ES-I3 (cell line): ENCODE measurements around the gene HLA-B.
"Not testable (repeated sequence)": the region's sequence is repeated elsewhere in the genome, so short reads cannot be mapped to it uniquely, and the experiment has no call there.

Experiments used
- H3K36me3 ChIP-seq: 2 replicates; pipeline ENCODE4 v1.6.1; 2013; ENCODE audit warnings: mild to moderate bottlenecking, low read length, control low read depth, moderate library complexity; ENCODE audit not compliant: insufficient read depth
- H3K4me1 ChIP-seq: 2 replicates; pipeline ENCODE4 v1.6.1; 2013; ENCODE audit warnings: mild to moderate bottlenecking, control low read depth, low read length; ENCODE audit not compliant: insufficient read depth
- H3K9ac ChIP-seq: 2 replicates; pipeline ENCODE4 v1.6.1; 2013; ENCODE audit warnings: low read depth, mild to moderate bottlenecking, low read length, moderate library complexity
- H3K9me3 ChIP-seq: 2 replicates; pipeline ENCODE4 v1.6.1; 2013; ENCODE audit warnings: mild to moderate bottlenecking, low read length, moderate library complexity; ENCODE audit not compliant: control insufficient read depth, insufficient read depth

HLA-B gene

GRCh38 chr6:31394381-31394780 is 37.4 kb upstream of the HLA-B start:
- H3K9ac ChIP-seq: no peak overlapping the region
- no peaks in the 10 kb centered on the region for H3K36me3 ChIP-seq
- no peaks in the 10 kb centered on the region for H3K4me1 ChIP-seq
- no peaks in the 10 kb centered on the region for H3K9me3 ChIP-seq

- no peak overlapping the region for H3K9ac ChIP-seq
- H3K9me3 ChIP-seq: no peaks in the 10 kb centered on the region
- H3K36me3 ChIP-seq: no peaks in the 10 kb centered on the region
- H3K4me1 ChIP-seq: no peaks in the 10 kb centered on the region
Observed at GRCh38 chr6:31393932-31394331, 37.0 kb upstream of the HLA-B start.

GRCh38 chr6:31389802-31390132 is 32.8 kb upstream of the HLA-B start:
- H3K9me3 ChIP-seq, H3K36me3 ChIP-seq, H3K9ac ChIP-seq, H3K4me1 ChIP-seq: not testable (repeated sequence)

- H3K9me3 ChIP-seq, H3K4me1 ChIP-seq, H3K36me3 ChIP-seq, H3K9ac ChIP-seq: not testable (repeated sequence)
Observed at GRCh38 chr6:31388916-31389801, 32.2 kb upstream of the HLA-B start.

GRCh38 chr6:31386977-31387376 is 30.0 kb upstream of the HLA-B start:
- no peaks in the 10 kb centered on the region for H3K9me3 ChIP-seq
- H3K4me1 ChIP-seq: no peaks in the 10 kb centered on the region
- H3K36me3 ChIP-seq: no peaks in the 10 kb centered on the region
- H3K9ac ChIP-seq: no peak overlapping the region

- H3K9me3 ChIP-seq: no peaks in the 10 kb centered on the region
- no peaks in the 10 kb centered on the region for H3K36me3 ChIP-seq
- no peak overlapping the region for H3K9ac ChIP-seq
- H3K4me1 ChIP-seq: no peaks in the 10 kb centered on the region
Observed at GRCh38 chr6:31386099-31386498, 29.1 kb upstream of the HLA-B start.

- Histone ChIP-seq H3K36me3 (no peaks in the 10 kb centered on the region), H3K9me3 (no peaks in the 10 kb centered on the region), H3K4me1 (no peaks in the 10 kb centered on the region), H3K9ac (no peak overlapping the region)
Observed at GRCh38 chr6:31385041-31385440, 28.1 kb upstream of the HLA-B start.

GRCh38 chr6:31383149-31383548 is 26.2 kb upstream of the HLA-B start:
- Histone ChIP-seq H3K36me3 (no peaks in the 10 kb centered on the region), H3K9me3 (no peaks in the 10 kb centered on the region), H3K9ac (no peak overlapping the region), H3K4me1 (no peaks in the 10 kb centered on the region)

GRCh38 chr6:31381666-31382065 is 24.7 kb upstream of the HLA-B start:
- Histone ChIP-seq H3K36me3 (no peaks in the 10 kb centered on the region), H3K4me1 (no peaks in the 10 kb centered on the region), H3K9me3 (no peaks in the 10 kb centered on the region), H3K9ac (no peak overlapping the region)

- H3K4me1 ChIP-seq: no peaks in the 10 kb centered on the region
- no peaks in the 10 kb centered on the region for H3K36me3 ChIP-seq
- no peaks in the 10 kb centered on the region for H3K9me3 ChIP-seq
- H3K9ac ChIP-seq: no peak overlapping the region
Observed at GRCh38 chr6:31379850-31380249, 22.9 kb upstream of the HLA-B start.

GRCh38 chr6:31378721-31379103 is 21.7 kb upstream of the HLA-B start:
- Histone ChIP-seq H3K9me3 (no peaks in the 10 kb centered on the region), H3K36me3 (no peaks in the 10 kb centered on the region), H3K4me1 (no peaks in the 10 kb centered on the region), H3K9ac (no peak overlapping the region)

- no peaks in the 10 kb centered on the region for H3K4me1 ChIP-seq
- no peak overlapping the region for H3K9ac ChIP-seq
- H3K9me3 ChIP-seq: no peaks in the 10 kb centered on the region
- no peaks in the 10 kb centered on the region for H3K36me3 ChIP-seq
Observed at GRCh38 chr6:31378062-31378720, 21.2 kb upstream of the HLA-B start.

- H3K4me1 ChIP-seq: no peaks in the 10 kb centered on the region
- no peak overlapping the region for H3K9ac ChIP-seq
- H3K9me3 ChIP-seq: no peaks in the 10 kb centered on the region
- H3K36me3 ChIP-seq: no peaks in the 10 kb centered on the region
Observed at GRCh38 chr6:31377029-31377428, 20.1 kb upstream of the HLA-B start.

- H3K9ac ChIP-seq: no peak overlapping the region
- H3K9me3 ChIP-seq: no peaks in the 10 kb centered on the region
- H3K4me1 ChIP-seq: no peaks in the 10 kb centered on the region
- no peaks in the 10 kb centered on the region for H3K36me3 ChIP-seq
Observed at GRCh38 chr6:31375699-31376098, 18.7 kb upstream of the HLA-B start.

GRCh38 chr6:31374118-31374517 is 17.1 kb upstream of the HLA-B start:
- H3K4me1 ChIP-seq, H3K36me3 ChIP-seq, H3K9ac ChIP-seq, H3K9me3 ChIP-seq: not testable (repeated sequence)
